NCI-H446 (cell line): ENCODE results near the gene SEMA3C.

Experiments used
- DNase-seq, 2 experiments: peaks; one replicate each; lab custom pipeline; 2025; lab: John Stamatoyannopoulos, UW

The SEMA3C gene

DNA sequence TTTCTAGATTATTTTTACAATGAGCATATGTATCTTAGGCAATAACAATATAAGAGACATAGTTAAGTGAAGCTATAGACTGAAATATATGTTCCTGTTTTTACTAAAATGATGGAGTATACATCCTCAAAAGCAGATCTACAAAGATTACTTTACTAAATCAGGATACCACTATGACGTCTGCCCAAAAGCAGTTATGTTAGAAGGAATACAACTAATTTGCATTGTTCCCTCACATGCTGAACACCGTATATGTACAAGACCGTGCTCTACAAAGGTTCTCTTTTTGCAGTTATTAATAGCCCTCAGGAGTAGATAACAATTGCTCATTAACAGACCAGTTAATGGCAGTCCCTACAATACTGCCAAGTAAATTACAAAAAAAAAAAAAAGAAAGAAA, 143.0 kb downstream of the SEMA3C start:
- no peak for DNase-seq

DNA sequence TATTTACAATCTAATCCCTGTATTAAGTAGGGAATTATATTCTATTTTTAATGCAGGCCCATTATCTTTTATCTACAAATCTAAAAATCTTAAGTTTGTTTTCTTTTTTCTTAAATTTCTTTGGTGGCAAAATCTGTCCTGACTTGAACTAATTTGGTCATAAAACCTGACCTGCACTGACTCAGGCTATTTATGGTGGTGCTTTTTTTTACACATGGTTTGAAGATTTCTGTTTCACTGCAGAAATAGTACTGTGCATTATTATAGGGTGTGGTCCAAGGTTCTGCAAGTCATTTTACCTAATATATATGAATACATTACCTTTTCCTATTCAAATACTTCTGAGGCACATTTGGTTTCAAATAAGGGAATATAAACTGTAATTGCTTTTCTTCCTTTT, 143.4 kb downstream of the SEMA3C start:
- DNase-seq, result no peak

DNA sequence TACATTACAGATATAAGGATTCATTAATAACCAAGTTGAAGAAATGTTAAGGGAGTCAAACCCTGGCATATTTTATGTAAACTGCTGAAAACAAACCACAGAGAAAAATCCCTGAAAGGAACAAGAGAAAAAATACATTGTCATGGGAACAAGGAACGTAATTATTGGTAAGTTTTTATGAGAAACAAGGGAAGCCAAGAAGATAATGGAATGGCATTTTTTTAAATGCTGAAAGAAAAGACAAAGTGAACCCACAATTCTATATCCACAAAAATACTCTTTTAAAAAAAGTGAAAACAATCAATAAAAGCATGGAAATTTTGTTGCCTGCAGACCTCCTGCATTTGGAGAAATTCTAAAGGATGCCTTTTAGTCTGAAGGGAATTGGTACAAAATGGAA, 144.0 kb downstream of the SEMA3C start:
- no peak for DNase-seq

DNA sequence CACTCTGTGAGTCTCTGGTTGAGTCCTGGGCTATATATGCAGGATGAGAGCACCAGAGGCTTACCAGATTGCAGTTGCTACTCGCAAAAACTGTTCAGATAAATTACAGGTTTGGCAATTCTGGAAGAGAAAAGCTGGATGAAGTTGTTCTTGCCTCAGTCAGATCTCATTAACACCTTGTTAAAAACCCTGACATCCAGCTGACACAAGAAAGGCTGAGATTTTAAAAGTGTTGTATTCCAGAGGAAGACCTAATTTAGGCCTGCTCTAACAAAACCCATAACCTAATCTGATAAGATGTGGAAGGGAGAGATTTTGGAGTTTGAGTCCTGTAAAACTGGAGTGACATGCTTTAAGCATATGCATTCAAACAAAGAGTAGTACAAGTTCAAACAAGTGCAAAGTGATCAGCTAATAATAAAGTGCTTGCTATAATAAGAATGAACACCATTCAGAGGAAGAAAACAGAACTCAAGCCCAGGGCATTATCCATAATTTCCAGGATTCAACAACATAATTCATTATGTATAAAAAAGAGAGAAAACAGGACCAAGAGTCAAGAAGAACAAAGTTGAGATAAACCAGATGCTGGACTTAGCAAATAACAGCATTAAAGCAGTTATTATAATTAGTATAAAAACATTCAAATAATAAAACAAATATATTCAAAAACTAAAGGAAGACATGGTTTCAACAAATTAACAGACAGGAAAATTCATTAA, 144.9 kb downstream of the SEMA3C start:
- no peak for DNase-seq

DNA sequence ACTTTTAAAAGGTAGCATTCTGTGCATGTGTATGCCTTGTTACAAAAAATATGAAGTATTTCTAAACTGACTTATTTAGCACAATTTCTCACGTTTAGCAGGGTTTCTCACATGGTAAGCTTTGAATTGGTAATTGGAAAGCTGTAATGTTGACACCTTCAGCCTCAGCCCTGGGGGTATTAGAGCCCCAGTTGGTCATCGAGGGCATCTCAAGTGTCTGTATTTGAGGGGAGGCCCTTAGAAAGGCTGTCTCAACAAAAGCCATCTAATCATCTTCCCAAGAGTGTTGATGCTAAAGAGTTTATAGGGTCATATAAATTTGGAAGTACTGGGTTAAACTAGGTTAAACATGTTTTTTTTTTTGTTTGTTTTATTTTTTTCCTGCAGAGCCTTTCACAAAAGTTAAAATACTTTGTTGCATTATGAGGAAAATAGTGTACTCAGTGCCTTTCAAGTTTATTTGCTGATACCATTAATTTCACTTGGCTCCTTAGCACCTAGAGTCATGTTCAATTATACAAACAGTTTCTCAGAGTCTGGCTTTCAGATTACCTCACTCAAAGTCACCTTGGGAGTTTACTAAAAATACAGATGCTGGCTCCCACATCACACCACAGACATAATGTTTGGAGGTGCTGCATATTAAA, 146.4 kb downstream of the SEMA3C start:
- no peak for DNase-seq

DNA sequence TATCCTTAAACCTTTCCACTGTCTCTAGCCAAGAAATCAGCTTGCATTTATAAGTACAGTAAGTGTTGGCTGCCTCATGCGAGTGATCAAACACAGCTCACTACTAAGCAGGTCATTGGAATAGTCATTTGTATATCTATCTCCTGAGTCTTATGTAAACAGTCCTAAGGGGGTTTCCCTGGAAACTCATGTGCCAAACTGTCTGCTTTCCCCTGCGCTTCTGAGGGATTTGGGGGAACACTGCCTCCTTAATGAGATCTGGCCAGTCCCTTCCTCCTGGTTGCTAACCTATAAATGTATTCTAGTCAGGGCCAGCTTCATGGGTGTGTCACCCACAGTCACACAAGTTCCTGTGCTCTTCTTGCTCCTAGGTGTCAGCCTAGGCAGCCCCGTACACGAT, 147.3 kb downstream of the SEMA3C start:
- DNase-seq, result no peak

DNA sequence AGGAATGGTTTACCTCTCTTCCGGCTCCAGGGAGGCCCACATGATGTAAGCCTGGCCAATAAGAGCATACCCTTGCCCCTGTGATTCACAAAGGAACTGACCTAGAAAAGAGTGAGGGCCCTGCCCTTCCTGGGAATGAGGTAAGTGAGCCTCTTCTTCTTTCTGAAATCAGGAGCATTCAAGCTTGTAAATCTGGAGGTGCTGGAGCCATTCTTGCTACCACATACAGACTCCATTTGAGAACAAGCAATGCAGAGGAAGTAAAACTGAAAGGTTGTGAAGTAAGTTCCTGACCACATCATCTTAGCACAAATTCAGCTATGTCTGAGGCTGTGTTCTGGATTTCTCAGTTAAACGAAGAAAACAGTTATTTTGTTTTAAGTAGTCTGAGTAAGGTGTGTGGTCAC, 148.2 kb downstream of the SEMA3C start:
- DNase-seq, result no peak

DNA sequence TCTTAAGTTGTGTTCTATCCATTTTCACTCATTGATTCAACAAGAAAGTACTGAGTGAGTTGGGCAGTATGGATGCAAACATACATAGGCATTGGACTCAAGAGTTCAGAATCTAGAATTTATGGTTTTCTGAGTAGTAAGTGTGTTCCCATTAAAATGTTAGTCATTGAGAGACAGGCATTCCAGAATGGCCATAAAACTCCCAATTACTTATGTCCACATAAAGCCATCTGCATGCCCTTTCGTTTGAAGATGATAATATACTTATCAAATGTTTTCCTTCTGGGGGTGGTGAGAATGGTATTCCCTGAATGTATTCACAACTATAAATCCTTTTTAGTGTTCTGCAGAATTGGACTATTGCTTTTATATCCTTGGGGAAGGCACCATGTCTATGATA, 148.8 kb downstream of the SEMA3C start:
- no peak for DNase-seq

DNA sequence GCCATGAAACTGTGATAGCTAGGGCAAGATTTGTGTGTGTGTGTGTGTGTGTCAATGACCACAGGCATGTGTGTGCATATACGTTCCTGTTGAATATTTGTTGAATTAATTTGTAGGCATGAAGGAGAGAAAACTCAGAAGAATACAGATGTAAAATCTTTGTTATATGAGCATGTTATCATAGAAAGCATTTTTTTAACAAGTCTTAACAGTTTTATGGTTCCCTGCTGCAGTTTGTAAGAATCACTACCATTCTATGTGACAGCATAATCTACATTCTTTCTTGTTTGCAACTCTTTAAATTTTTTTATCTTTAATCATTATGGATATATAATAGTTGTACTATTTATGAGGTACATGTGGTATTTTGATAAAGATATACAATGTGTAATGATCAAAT, 150.1 kb downstream of the SEMA3C start:
- DNase-seq, result no peak

DNA sequence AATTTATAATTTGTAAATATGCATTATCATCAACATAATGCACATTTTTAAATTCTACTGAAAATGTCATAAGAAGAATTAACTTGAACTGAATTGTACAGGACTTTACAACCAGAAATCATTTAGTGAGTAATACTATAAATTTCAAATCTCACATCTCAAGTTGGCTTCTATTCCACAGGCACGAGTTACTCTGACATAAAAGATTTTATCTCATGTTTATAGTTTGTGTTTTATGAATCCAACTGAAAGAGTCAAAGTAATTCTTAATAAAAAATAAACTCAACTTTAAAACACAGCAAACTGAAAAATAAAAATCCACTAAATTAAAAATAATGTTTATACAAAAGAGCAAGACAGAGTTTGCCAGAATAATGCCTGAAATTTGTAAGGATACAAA, 151.2 kb downstream of the SEMA3C start:
- DNase-seq, result no peak

DNA sequence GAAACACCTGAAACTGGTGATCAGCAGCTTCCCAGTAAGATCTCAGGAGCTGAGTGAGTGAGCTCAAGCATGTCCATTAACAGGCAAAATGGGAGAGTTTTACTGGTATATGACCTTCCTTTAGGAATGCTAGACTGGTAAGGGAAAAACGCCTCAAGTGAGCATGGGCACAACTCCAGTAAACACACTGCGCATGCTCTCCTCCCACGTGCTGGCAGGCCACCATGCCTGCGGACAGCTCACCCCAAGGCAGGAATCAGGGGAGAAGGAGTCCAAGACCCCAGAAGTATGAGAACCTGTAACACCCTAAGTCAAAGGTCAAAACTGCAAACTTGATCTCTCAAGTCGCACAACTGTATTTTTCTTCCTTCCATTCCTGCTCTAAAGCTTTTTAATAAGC, 152.1 kb downstream of the SEMA3C start:
- DNase-seq, result no peak

DNA sequence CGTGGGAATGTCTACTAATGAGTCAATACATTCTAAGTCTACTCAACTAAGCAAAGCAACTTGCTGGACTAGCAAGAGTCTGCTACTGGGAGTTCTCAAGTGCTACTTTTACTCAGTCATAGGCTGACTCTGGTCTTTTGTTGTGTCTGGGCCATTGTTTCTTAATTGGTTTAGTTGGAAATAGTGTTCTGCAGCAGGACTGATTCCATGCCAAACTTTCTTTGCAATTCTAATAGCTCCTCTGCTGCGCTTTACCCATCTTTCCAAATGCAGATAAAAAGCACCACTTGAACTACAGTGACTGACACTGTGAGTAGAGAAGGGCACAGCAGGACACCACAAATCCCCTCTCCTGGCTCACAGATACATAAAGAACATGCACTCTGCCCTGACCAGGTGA, 154.7 kb downstream of the SEMA3C start:
- no peak for DNase-seq

DNA sequence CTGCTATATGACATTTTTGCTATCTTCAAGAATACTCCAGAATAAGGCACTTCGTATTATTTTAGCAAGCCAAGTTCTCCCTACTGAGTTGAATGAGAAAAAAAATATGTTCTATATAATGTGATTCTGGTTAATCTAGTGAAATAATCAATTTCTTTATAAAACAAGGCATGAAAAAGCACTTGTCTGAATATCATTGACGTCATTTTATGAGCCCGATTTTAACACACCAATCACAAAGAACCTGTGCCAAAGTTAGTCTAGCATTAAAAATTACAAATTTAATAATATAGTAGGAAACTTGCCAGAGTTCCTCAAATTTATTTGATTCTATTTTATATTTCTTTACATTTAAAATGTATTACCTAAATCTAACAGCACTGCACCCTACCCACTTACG, 155.1 kb downstream of the SEMA3C start:
- DNase-seq, result no peak

DNA sequence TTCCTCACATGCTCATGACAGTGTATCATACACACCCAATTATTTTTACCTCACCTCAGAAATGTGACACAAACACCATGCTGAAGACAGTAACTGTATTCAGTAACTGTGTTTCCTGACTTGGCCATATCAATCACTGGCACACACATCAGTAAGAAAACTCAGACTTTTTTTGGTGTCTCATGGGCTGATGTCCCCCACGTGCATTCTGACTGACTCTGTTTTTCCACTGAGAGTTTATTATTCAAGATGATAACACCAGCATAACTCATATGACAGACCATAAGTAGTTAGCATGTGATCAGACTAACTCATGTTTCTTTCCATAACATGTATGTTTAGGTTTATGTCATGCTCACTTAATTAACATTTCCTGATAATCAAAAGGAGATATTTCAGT, 155.6 kb downstream of the SEMA3C start:
- DNase-seq, result no peak

DNA sequence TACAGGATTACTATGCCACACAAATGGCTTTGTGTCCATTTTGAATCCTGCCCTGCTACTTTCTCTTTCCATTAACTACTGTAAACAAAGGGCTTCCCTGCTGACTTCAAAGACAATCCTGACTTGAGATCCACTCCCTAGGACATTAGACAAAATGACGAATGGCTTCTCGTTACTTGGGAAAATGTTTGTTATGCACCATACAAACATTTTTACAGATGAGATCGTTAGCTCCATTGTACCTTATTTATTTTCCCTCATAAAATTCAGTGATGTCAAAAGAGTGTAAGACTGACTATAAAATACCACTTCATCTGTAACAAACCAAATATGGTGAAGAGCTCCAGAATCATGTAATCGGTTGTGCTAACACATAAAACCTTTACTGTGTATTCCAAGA, 158.6 kb downstream of the SEMA3C start:
- no peak for DNase-seq

DNA sequence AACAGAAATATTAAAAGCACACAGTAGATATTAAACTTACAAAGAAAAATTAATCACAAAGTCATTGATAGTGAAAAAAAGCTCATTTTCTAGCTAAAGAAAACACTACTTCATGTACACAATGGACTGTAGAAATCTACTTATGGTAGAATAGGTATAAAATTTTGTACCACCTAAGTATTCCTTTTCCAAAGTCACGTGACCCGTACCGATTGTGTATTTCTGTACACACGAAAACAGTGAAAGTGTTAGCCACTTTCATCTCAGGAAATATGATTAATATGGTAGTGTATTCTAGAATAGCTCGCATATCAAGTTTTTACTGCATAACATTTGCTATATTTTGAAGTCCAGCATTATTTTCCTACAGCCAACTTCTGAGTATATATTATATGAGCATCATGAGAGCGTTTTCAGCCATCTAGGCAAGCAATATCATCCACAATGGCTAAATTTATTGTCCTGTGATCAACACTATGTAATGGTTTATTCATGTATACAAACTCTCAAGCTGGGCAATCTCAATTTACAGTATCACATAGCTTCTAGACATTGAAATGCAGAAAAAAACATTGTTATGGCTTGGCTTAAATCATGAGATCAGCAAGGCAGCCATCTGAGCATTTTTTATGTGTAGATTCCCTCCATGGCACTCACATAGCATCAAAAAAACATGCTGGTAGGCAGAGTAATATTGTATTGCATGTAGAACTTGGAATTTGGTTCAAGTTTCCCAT, 165.7 kb downstream of the SEMA3C start:
- no peak for DNase-seq

DNA sequence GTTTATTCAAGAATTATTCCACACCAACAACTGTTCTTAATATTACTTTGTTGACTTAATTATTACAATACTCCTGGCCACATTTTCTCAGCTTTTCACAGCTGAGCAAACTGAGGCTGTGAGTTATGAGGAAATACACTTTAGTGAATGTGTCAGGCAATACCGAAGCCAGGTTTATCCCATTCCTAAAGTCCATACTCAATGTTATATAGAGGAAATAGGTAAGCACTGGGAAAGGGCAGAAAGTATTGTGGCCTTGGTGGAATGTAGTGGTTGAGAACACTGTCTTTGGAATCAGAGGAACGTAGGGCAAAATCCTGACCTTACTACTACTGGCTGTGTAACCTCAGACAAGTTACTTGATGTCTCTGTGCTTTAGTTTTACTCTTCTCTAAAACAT, 169.6 kb downstream of the SEMA3C start:
- DNase-seq, result no peak

DNA sequence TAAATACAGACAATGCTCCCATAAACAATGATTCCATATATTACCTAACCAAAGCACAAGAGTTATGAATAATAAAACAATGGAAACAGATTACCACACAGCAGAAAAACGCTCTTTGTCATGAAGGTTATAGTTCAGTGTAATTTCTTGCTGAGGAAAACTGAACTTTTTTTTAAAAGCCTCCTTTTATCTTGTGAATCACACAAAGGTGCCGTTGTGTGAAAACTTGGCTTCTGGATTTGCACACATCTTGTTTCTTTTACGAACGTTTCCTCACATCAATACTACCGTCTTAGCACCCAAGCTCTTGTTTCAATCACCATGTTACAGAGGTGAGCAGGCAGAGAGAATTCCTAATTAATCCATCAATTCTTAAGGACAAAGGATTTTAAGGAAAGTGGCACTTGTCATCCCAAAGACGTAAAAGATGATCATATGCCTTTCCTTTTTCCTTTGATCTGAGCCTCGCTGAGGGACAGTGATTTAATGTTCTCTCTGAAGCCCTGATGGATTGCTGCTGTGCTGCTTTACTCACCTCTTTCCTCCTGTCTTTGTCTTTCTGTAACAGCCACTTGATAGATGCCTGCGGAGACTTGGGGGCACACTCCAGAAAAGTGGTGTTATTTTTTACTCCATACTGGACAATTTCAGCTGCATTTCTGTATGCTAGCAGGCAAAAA, 170.3 kb downstream of the SEMA3C start:
- no peak for DNase-seq

DNA sequence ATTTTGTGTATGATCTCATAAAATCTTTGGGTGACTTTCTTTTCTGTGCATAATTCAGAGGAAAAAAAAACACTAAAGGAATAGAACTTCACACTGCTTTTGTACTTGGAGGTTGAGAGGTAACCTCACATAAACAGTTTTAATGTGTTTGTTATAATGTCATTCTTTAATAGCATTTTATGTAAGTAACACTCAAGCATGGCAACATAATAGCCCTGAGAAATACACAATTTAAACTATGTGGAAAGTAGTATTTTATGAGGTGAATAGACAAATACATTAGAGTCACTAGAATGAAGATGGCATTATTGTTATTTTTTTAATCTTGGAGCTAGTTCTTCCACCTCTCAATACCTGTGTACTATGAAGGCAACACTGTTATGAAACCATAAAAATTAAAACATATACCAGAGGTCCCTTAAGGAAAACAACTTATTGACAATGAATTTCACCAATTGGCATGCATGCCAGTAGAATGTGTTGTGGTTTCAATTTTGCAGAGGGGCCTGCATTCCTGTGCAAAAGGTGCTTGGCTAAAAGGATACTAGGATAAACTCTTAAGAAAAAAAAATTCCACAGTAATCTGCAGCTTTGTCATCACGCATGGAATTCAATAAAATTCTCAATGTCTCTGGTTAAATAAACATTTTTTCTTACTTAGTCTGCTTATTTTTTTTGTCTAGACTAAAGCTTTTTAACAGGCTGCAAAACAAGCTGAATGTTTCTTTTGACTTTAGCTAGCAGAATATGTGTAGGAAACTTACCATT, 177.9 kb downstream of the SEMA3C start:
- no peak for DNase-seq

DNA sequence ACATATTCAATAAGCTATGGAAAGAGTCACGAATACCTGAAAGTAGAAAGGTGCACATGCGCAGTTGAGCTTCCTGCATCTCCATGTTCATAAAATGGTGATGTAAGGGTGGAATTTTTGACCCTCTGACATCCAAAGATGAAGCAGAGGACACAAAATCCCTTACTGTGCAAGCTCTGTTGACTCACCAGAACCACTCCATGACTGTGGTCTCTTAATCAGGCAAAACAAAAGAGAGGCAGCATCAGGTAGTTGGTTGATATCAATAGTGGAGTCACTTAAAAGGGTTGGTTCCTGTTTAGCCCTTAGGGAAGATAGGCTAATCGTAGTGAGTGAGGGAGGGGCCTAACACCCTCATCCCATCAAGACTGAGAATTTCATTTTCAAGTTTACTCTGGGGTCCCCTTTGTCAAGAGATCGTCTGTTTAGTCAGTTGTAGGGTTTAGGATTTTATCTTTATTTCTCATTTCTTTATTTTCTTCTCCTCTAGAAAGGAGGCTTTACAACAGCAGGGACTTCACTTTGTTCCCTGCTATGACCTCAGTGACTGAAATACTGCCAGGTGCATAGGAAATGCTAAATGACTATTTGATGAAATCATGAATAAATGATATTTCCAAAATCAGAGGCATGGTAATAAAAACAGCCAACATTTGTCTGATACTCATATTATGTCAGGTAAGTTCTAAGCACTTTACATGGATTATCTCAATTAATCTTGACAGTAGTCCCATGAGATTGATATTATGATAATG, 182.3 kb downstream of the SEMA3C start:
- DNase-seq, result no peak

DNA sequence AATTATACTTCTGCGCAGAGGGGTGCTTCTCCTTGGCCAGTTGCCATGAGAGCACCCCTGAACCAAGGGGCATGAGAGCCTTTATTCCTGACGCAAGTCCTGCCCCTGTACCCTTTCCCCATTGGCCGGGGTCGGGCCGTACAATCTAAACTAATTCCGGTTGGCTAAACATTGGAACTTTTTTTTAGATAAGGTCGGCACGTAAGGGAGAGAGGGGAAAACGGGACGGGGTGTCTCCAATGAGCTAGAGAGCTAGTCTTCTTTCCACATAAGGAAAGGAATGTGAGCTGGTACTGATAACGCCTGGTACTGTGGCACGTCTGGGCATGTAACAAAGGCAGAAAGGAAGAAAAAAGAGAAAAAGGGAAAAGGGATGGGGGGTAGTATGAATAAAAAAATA, 183.5 kb downstream of the SEMA3C start:
- DNase-seq, result no peak
